ENCODE results near the gene BRD7. TPM values are rescaled to one million over a fixed set of nuclear protein-coding genes. Genes with fewer than 3 reads are reported as not detected.

Gene BRD7
- total RNA-seq, 4 donors from 2014 or later, result 41.4 to 56.0 (median 46.8) TPM

- WGBS, 2 donors, result 93% methylated on average over 10 of the region's 10 CpGs
- no peak for DNase-seq
- intact Hi-C loops (cut with DNase I), result no loop called here
Measured at GRCh38 chr16:50395763-50396710, 27.2 kb upstream of the BRD7 start.

GRCh38 chr16:50393858-50394802 is 25.3 kb upstream of the BRD7 start:
- 79 to 86% methylated on average over 6 of the region's 6 CpGs for WGBS, 2 donors
- Histone ChIP-seq H3K27me3 (no peaks in the 10 kb centered on the region), H3K4me1 (no peaks in the 10 kb centered on the region)

More at GRCh38 chr16:50395763-50396710, 27.2 kb upstream of the BRD7 start:
- Histone ChIP-seq H3K27me3 (no peaks in the 10 kb centered on the region), H3K4me1 (no peaks in the 10 kb centered on the region), H3K36me3 (no peaks in the 10 kb centered on the region), H3K27ac (no peak overlapping the region), H3K9me3 (no peaks in the 10 kb centered on the region), H3K4me3 (replicated peaks in 1 of 3) (no peak overlapping the region)
- TF ChIP-seq CTCF (IDR thresholded peaks at IDR 0.05) (no peak), POLR2A (IDR thresholded peaks at IDR 0.05) (no peak)

GRCh38 chr16:50393416-50393815 is 24.6 kb upstream of the BRD7 start:
- no peak for DNase-seq
- no peaks in the 10 kb centered on the region for H3K36me3 ChIP-seq
- 67 to 69% methylated on average over 7 to 8 of the region's 8 CpGs for WGBS, 2 donors
- H3K4me3 ChIP-seq (replicated peaks in 1 of 3), result no peak overlapping the region
- H3K4me1 ChIP-seq, result no peaks in the 10 kb centered on the region
- intact Hi-C loops (cut with DNase I), result no loop called here
- no peak overlapping the region for H3K27ac ChIP-seq
- H3K27me3 ChIP-seq, result no peaks in the 10 kb centered on the region
- H3K9me3 ChIP-seq, result no peaks in the 10 kb centered on the region
- no peak for TF ChIP-seq POLR2A (IDR thresholded peaks at IDR 0.05)
- TF ChIP-seq CTCF (IDR thresholded peaks at IDR 0.05), result no peak

More at GRCh38 chr16:50393858-50394802, 25.3 kb upstream of the BRD7 start:
- no peak for DNase-seq
- intact Hi-C loops (cut with DNase I), result no loop called here
- Histone ChIP-seq H3K4me3 (replicated peaks in 1 of 3) (no peak overlapping the region), H3K27ac (no peak overlapping the region), H3K9me3 (no peaks in the 10 kb centered on the region), H3K36me3 (no peaks in the 10 kb centered on the region)
- TF ChIP-seq POLR2A (IDR thresholded peaks at IDR 0.05) (no peak), CTCF (IDR thresholded peaks at IDR 0.05) (no peak)

- intact Hi-C loops (cut with DNase I), result no loop called here
- Histone ChIP-seq H3K4me3 (replicated peaks in 1 of 3) (no peak overlapping the region), H3K27me3 (no peaks in the 10 kb centered on the region), H3K9me3 (no peaks in the 10 kb centered on the region), H3K36me3 (no peaks in the 10 kb centered on the region), H3K27ac (no peak overlapping the region), H3K4me1 (no peaks in the 10 kb centered on the region)
- TF ChIP-seq CTCF (IDR thresholded peaks at IDR 0.05), result no peak
- no peak for TF ChIP-seq POLR2A (IDR thresholded peaks at IDR 0.05)
- DNase-seq, result no peak
- 79 to 82% methylated on average over 28 to 30 of the region's 30 CpGs for WGBS, 2 donors
Measured at GRCh38 chr16:50390914-50391716, 22.3 kb upstream of the BRD7 start.
